HCEC 1CT (cell line): ENCODE data around the gene HTRA1.
A peak's percentile ranks its signal among the peaks of the same experiment; 100 is the strongest.

Source experiments
- DNase-seq: peaks from one replicate; pipeline ENCODE4 v3.0.0-alpha.2; 2017

The HTRA1 gene

DNA sequence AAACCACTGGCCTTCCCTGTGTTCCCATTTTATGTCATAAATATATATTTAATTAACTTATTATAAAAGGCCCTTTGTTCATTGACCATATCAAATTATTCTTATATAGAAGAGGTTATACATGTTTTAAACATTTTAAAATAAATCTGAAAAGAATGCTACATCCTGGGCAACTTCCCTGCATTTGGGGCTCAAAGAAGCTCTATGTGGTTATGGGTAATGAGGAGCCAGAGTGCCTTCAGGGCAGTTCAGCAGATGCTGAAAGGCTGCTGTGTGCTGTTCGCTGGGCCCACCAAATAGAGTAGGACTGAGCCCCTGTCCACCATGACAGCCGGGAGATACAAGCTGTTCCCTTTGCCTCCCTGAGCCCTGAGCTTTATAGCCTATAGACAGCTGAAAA lies 35.9 kb downstream of the HTRA1 start:
- DNase-seq, result no peak

DNA sequence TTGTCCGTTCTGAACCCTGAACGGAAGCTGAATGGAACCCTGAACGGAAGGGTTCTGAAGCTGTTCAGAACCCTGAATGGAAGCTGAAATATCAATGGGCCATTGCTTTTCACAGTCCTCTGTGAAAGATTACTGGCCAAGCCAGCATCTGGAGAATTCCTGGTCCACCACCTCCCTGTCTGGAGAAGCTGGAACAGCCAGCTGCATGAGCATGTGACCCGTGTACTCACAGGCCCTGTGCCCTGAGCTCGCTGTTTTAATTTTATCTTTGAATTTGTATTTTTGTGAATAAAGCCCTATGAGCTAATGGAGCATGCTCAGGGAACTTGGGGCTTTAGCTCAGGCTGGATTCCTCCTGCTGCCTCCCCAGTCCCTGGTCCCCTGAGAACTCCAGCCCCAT lies 37.2 kb downstream of the HTRA1 start:
- no peak for DNase-seq

DNA sequence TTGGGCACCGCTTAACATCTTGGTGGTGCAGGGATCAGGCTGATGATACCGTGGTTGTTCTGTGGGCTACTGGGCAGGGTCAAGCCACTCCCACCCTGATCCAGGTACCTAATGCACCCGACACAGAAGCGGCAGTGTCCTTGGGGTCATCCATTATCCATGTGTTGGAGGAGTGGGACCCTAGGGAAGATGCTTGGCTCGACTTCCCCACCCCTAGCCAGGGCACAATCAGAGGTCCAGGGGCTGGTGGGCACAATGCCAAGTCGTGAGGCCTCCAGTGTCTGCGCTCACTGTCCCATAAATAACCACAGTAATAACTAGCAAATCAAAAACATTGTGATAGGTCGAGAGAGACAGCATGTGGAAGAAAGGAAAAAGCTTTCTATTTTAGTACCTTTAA lies 37.7 kb downstream of the HTRA1 start:
- DNase-seq, result no peak

DNA sequence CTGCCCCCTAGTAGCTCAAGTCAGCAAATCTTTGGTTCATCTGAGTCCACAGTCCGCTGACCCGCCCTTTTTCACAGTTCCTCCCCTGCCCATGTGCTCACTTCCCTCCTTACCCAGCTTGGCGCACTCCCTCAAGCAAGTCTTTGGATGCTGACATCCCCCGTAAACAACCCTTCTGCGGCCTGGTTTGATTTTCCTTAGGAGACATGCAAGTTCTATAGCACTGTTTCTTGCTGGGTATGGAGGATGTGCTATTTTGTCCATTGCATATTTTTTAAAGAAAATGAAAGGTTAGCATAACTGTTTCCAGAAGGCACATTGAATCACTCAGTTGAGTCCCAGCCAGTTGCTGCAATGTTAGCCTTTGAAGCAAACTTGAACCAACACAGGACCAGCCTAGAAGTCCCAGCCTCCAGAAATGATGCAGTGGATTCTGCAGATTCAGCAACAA lies 38.2 kb downstream of the HTRA1 start:
- no peak for DNase-seq

DNA sequence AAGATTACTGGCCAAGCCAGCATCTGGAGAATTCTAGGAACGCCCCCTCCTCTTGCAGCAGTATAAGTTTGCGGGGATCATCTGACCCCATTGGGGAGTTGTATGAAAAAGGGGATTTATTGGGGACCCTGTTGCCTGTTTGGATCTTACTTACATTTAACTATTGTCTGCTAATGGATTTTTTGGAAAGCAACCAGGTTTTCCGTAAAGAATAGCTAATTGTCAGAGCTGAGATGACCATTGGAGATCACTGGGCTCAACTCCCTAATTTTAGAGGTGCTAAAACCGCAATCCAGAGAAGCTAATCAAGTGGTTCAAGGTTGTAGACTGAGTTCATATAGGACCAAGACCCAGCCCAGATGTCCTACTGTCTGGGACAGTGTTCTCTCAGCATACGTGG lies 38.8 kb downstream of the HTRA1 start:
- no peak for DNase-seq

DNA sequence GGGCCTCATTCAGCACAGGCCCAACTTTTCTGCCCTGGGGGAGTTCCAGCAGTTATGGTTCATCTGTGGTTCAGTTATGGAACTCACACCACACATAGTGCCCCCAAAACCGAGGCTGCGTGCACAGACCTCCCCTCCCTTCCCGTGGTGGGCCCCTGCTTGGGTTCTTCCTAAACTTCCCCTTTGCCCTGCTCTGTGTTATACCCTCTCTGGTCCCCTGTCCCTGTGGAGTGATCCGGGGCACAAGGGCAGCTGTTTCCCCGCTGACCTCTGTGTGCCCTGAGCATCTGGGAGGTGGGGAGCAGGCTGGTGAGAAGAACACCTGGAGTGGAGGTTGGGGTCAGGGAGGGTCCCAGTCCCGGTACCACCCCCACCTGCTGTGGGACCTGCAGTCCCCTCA lies 39.4 kb downstream of the HTRA1 start:
- DNase-seq, result no peak

DNA sequence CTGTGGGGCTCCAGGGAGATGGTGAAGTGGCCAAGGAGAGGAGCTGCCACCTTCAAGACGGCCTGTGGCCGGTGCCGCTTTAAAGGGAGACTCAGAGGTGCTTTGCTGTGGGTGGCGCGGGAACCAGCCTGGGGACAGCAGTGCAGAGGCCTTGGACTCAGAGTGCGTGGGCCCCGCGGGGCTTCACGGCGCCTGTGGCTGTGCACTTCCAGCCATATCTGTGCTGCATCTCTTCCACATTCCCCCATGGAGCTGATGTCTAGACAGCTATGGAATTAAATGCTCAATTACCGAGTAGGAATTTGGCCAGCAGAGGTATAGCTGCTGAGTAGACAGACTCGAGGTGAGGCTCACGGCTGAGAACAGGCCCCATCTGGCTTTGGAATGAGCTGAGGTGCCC lies 41.7 kb downstream of the HTRA1 start:
- DNase-seq, result no peak

DNA sequence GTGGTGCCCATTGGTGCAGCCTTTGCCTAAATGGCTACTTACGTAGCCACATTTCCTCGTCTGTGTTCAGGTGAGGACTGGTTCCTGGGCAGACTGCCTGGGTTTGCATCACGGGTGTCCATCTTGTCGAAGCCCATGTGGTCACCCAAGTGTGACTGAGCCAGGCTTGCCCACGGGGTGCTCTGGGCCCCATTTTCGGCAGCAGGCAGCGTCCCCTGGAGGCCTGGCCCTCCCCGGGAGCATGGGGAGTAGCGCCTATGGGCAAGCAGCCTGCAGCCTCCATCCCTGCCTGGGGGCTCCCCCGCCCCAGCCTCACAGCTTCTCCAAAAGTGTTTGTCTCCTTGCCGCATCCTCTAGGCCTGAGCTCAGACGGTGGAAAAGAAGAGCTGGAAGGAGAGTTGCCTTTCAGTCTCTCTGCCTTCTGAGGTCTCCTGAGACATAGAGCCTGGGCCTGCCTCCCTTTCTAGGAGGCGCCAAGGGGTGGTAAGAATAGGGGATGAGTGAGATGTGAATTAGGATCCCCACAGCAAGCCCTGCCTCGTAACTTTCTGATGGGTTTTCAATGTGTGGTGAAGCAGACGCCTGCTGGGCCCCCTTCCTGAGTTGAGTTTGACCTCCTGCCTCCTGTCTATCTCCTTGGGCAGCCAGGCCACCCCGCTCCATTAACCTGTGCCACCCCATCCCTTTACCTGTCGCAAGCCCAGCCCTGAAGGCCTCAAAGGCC lies 42.7 kb downstream of the HTRA1 start:
- no peak for DNase-seq

DNA sequence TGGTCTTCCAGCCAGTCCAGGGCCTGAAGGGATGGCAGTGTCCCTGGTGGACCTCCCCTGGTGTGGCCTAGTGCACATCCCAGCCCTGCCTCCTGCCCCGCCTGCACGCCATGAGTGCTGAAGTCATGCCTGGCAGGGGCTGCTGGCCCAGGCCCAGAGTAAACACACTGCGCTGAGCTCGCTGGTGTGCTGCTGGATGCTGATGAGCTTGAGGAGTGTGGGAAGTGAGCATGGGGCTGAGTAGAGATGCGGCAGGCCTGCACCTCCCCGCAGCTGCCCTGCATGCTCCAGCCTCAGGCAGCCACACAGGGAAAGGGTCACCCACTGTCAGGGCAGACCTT lies 43.2 kb downstream of the HTRA1 start:
- DNase-seq, result peak; percentile 83

DNA sequence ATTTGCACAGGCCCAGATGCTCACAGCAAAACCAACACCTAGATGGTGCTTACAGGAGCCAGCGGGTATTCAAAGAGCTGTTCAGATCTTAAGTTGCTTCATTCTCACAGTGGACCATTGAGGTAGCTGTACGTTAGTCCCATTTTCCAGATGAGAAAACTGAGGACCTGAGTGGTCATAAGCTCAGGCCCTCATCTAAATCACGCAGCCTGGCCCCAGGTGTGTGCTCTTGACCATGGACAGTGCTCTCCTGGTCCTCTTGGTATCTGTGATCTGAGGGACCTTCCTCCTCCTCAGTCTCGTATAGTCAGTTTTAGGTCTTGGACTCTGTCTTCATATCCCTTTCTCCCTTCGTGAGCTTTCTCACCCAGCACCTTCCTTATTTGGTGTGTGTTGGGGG lies 43.7 kb downstream of the HTRA1 start:
- DNase-seq, result no peak

DNA sequence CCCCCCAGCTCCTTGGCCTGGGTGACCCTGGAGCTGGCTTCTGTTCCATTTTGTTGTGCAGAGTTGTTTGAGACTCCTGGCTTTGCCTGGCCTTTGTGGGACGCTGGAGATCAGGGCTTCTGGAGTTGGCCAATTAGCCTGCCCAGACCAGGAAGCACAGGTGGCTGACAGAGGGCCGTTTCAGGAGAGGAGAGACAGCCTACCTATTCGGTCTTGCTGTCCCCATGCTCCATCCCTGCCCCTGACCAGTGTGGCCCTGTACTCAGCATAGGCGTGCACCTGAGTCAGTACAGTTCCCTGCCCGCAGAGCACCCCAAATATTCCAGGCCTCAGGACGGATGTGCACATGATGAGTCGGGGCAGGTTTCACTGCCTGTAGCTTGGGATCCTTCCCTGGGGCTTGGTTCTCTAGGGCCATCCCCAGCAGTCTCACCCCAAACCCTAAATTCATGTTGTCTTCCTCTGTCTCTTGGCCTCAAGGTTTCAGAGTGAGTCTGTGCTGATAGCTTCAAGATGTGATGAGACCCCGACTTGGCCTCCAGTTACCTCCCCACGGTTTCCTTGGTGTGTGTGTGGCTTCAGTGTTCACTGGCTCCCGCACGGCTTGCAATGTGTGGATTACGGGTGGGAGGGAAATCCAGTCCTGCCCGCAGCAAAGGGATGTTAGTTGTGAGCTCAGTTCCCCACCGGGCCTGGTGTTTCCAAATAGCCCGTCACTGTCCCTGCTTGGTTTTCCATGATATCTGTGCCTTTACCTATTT lies 44.7 kb downstream of the HTRA1 start:
- DNase-seq, result no peak

DNA sequence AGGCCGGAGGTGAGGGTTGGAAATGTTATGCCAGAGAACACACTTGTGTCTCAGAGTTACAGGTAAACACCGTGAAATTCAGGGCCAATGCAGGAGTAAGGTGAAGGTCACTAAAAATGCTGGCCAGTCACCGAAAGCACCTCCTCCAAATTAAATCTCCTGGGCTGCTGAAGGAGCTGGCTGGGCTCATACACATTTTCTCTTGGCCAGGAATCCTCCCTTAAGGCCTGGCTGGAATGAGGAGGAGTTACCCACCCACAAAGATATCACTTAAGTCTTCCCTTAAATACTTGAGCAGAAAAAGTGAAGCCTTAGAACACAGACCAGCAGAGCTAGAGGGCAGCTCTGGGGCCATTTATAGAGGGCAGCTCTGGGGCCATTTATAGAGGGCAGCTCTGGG lies 46.3 kb downstream of the HTRA1 start:
- DNase-seq, result no peak

DNA sequence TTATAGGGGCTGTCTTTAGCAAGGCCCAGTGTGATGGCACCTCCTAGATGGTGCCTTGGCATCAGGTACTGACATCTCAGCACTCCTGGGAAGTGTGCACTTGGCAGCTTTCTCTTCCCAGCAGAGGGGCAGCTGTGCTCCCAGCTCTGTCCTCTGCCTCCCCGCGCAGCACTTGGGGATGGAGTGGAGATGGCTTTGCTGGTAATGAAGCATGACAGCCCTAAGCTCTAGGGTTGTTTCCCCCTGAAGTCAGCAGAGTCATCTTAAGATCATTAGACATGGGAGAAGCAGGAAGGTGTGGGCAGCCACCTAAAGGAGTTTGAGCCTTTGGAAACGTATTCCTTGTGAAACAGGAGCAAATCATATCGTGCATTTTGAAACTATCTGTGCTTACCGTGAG lies 46.7 kb downstream of the HTRA1 start:
- no peak for DNase-seq

DNA sequence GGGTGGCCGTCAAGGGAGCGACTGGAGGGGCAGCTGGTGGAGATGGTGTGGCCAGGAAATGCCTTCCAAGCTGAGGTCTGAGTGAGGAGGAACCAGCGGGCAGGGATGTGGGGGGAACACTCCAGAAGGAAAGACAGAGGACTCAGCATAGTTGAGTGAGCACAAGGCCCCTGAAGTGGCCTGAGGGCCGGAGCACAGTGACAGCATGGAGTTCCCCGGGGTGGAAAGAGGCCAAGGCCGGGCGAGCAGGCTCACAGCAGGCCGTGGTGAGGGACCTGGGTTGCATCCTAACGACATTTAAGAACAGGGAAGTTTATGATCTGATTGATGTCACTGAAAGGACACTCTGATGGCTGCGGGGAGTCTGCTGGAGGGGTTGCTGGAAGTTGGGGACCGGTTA lies 48.0 kb downstream of the HTRA1 start:
- DNase-seq, result no peak

DNA sequence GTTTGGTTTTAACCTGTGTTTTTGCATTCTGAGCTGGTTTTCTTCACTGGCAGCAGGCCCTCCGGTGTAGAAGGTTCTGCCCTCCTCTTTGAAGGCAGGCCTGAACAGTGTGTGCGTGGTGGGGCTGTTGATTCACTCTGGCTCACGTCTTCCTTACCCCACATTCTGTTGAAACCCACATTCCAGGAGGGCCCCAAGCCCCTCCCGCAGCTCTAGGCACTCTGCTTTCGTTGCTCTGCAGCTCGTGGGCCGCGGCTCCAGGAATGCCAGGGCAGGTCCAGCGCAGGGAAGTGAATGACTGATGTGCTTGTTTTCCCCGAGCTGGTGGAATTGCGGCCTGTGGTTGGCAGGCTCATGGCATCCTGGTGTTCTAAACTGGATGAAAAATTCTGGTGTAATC lies 49.0 kb downstream of the HTRA1 start:
- no peak for DNase-seq

DNA sequence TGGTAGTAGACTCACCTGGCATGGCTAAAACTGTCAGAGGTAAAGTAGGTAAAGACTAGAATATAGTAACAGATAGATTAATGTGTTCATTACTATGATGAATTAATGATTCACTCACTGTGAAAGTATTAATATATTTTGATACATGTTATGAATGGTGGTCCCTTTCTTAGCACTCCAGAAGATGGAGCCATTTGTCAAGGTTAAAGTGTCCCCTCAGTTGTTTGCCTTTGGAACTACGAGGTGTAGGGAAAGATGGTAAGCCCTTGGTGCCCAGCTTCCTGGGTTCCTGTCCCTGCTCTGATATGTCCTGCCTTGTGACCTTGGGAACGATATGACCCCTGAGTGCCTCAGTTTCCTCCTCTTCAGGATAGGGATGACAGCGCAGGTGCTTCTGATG lies 49.4 kb downstream of the HTRA1 start:
- no peak for DNase-seq

DNA sequence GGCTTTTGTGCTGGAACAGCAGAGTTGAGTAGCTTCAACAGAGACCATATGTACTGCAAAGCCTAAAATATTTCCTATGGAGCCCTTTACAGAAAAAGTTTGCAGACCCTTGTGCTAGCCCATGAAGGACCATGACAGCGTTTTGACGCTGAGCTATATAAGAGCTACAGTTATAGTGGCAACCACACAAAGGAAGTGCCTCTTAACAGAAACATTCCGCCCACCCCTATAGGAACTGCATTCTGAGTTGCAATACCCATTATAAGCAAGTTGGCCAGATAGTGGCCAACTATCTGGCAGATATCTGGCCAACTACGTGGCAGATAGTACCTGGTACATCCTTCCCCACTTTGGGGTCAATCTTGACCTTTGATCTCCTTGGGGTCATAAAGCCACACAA lies 51.7 kb downstream of the HTRA1 start:
- no peak for DNase-seq

DNA sequence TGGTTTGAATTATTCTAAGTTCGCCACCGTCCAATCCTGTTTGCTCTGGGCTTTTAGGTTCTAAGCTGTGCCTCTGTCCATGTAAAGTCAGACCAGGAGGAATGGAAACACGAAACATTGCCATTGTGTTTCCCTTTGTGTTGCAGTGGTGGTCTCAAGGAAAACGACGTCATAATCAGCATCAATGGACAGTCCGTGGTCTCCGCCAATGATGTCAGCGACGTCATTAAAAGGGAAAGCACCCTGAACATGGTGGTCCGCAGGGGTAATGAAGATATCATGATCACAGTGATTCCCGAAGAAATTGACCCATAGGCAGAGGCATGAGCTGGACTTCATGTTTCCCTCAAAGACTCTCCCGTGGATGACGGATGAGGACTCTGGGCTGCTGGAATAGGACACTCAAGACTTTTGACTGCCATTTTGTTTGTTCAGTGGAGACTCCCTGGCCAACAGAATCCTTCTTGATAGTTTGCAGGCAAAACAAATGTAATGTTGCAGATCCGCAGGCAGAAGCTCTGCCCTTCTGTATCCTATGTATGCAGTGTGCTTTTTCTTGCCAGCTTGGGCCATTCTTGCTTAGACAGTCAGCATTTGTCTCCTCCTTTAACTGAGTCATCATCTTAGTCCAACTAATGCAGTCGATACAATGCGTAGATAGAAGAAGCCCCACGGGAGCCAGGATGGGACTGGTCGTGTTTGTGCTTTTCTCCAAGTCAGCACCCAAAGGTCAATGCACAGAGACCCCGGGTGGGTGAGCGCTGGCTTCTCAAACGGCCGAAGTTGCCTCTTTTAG lies 52.9 kb downstream of the HTRA1 start:
- DNase-seq, result no peak

DNA sequence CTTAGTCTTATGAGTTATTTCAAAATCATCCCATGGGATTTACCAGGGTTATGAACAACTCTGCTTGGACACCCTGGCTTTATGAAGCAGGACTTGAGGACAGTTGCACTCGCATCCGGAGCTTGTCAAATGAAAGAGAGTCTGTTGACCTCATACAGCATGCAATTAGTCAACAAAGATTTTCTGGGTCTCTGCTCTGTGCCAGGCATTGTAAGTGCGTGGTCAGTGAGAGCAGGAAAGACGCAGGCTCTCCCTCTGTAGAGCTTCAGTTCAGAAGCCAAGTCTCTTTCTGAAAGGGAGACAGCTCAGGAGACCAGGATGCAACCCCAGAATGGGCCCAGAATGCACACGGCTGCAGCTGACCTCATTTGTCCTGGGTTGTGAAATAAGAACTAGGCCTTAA lies 53.7 kb downstream of the HTRA1 start:
- DNase-seq, result no peak

DNA sequence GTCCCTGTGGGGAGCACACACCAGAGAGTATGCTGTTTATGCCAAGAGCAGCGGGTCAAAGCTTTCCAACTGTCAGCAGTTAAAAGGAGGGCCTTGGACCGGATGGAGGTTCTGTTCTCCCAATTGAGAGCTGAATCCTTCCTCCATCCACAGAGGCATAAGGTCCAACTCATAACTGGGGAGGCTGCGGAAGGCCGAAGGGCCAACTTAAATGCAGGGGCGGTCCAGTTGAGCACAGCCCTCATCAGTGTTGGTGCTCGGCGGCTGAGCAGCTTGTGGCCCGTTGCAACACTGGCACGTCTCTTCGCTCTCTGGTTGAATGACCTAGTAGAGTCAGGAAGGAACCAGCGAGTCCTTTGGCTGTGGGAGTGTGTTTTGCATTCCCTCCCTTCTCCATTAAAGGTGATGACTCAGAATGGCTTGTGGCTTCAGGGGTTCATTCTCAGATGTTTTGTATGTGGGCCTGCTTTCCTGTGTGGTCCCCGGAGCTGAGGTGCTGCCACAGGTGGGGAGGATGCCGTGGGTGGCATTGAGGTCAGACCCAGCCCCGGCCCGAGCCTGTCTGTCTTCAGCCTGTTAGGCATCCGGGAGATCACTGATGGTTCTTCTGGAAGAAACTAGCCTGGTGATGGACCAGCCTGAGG lies 54.4 kb downstream of the HTRA1 start:
- DNase-seq, result no peak

DNA sequence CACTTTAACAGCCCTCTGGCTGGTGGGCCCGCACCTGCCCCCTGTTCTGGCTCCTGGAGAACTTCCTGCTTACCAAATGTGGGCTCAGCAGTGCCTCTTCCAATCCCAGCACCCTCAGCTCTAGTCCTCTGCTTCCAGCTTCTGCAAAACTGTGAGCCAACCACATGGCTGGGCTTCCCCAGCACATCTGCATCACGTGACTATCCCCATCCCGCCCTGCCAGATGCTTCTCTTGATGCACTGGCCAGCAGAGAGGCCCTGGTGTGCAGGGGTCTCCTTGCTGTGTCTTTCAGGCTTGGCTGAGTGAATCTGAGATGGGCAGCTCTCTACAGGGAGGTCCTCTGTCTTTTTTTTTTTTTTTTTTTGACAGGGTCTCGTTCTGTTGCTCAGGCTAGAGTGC lies 55.4 kb downstream of the HTRA1 start:
- no peak for DNase-seq

DNA sequence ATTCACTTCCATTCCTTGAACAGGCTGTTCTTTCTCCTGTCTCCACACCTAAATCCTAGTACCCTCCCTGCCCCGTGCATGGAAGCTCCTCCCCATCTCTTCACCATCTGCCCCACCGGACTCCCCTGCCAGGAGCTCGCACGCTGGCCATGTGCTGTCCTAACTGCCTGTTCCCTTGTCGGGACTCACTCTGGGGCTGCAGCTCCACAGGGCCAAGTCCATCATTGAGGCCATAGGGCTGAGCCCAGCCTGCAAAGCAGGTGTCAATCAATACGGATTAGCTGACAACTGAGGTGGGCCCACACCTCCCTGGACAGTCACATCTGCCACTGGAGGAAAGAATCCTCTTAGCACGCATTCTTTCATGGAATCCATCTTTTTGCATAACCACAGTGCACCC lies 57.8 kb downstream of the HTRA1 start:
- DNase-seq, result no peak

DNA sequence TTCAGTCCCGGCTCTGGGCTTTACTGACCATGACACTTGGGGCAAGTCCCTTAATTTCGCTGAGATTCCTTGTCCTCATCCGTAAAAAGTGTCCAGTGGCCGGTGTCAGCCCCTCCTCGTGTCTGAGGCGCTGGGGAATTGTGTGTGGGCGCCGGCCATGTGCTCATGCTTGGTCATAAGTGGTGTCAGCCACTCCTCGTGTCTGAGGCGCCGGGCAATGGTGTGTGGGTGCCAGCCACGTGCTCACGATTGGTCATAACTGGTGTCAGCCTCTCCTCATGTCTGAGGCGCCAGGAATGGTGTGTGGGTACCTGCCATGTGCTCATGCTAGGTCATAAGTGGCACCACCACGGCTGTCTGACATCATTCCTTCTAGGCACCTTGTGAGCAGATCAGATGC lies 58.5 kb downstream of the HTRA1 start:
- no peak for DNase-seq

DNA sequence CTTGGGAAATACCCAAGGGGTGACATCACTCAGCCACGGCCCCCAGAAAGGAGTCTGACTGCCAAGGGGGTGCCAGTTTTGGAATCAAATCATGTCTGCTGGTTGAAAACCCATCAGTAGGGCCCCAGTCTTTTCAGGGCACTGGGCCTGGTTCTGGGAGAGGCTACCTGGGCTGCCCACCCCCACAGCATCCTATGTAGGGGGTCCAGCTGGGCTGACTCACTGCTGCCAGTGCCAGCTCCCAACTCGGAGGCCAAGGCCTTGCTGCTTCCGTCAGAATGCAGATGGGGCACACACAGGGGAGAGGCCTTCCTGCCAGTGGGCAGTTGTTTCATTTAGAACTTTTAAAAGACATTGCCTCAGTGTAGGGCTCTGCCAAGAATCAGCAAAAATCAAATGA lies 59.7 kb downstream of the HTRA1 start:
- no peak for DNase-seq
